Lower leg skin (tissue), 3 donors: ENCODE measurements around the gene ADAM8.

ENCODE experiments used
- CTCF ChIP-seq, 3 donors: fragments of 450-650 bp; IDR thresholded peaks; one replicate each; pipeline ENCODE4 v1.5.1; 2016; ENCODE audit warnings: antibody characterized with exemption in 3 of 3, mild to moderate bottlenecking in 3 of 3, moderate library complexity in 2 of 3
- POLR2A ChIP-seq, 2 donors: fragments of 450-650 bp; IDR thresholded peaks; one replicate each; pipeline ENCODE4 v1.6.1; 2016 to 2017; ENCODE audit warnings: antibody characterized with exemption in 2 of 2, mild to moderate bottlenecking in 1 of 2, moderate library complexity in 1 of 2

DNA sequence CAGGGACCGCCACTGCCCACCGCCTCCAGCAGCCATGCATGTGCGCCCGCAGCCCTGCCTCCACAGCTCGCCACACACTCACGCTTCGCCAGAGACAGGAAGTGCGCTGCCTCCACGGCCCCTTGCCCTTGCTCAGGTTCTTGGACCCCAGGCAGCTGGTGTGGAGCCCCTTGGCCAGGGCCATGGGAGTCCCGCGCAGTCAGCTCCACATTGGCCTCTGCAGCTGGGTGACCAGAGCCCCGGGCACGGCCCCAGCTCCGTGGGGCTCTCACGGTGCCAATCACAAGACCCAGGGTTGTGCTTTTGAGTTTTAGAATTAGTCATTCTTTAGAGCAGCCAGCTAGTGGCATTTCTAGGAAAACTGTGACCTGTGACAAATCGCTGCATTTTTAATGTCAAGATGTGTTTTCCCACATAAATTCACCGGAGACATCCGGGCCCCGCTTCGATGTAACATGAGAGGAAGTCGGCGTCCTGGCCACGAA, 50.9 kb downstream of the ADAM8 start:
- TF ChIP-seq CTCF (IDR thresholded peaks at IDR 0.05) (no peak), POLR2A (IDR thresholded peaks at IDR 0.05) (no peak)
